Measurements from ENCODE around the gene CACNA1C. TPM values are rescaled to one million over a fixed set of nuclear protein-coding genes. Genes with fewer than 3 reads are reported as not detected.

CACNA1C gene
- total RNA-seq, 1 donor from 2014 or later: 0.02 TPM

DNA sequence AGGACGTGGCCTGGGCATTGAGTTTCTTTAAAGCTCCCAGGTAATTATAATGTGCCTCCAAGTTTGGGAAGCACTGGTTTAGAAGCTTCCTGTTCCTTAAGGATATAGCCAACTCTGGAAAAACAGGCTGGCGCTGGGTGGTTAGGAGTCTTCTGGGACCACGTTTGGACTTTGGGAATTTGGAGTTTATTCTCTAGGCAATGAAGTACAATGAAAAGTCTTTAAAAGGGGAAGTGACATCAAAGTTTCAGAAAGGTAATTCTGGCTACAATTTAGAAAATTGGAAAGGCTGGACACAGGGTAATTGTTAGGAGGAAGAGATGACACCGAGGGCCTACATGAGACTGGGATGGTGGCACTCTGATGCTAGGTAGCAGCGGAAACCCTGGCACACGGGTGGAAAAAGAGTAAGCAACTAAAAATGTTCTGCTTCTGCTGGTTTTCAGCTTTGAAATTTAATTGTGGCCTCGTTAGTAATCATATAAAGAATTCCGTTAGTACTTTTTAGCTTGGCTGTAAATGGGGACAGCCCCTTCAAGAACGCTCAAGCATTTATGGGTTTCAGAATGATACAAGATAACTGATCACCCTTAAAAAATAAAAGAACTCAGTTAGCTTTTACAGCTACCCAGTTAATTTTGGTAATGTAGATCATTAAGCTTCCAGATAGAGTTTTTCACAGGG lies 35.8 kb upstream of the CACNA1C start:
- ATAC-seq (ENCODE audit: low read depth) (no peak), DNase-seq (no peak)
- no peaks in the 10 kb centered on the region for H3K4me1 Mint-ChIP-seq
- ChIA-PET CTCF (no interaction called here), POLR2A (no interaction called here)
- TF ChIP-seq, protein P1, sequence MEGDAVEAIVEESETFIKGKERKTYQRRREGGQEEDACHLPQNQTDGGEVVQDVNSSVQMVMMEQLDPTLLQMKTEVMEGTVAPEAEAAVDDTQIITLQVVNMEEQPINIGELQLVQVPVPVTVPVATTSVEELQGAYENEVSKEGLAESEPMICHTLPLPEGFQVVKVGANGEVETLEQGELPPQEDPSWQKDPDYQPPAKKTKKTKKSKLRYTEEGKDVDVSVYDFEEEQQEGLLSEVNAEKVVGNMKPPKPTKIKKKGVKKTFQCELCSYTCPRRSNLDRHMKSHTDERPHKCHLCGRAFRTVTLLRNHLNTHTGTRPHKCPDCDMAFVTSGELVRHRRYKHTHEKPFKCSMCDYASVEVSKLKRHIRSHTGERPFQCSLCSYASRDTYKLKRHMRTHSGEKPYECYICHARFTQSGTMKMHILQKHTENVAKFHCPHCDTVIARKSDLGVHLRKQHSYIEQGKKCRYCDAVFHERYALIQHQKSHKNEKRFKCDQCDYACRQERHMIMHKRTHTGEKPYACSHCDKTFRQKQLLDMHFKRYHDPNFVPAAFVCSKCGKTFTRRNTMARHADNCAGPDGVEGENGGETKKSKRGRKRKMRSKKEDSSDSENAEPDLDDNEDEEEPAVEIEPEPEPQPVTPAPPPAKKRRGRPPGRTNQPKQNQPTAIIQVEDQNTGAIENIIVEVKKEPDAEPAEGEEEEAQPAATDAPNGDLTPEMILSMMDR (IDR thresholded peaks at IDR 0.05): no peak
- H3K27ac Mint-ChIP-seq: no peak overlapping the region
- intact Hi-C loops (cut with micrococcal nuclease): no loop called here
- no peak overlapping the region for H3K4me3 Mint-ChIP-seq
- no peaks in the 10 kb centered on the region for H3K9me3 Mint-ChIP-seq
- H3K36me3 Mint-ChIP-seq (ENCODE audit: low read depth): no peaks in the 10 kb centered on the region
- H3K27me3 Mint-ChIP-seq: peaks cover 8% of the 10 kb centered on the region

DNA sequence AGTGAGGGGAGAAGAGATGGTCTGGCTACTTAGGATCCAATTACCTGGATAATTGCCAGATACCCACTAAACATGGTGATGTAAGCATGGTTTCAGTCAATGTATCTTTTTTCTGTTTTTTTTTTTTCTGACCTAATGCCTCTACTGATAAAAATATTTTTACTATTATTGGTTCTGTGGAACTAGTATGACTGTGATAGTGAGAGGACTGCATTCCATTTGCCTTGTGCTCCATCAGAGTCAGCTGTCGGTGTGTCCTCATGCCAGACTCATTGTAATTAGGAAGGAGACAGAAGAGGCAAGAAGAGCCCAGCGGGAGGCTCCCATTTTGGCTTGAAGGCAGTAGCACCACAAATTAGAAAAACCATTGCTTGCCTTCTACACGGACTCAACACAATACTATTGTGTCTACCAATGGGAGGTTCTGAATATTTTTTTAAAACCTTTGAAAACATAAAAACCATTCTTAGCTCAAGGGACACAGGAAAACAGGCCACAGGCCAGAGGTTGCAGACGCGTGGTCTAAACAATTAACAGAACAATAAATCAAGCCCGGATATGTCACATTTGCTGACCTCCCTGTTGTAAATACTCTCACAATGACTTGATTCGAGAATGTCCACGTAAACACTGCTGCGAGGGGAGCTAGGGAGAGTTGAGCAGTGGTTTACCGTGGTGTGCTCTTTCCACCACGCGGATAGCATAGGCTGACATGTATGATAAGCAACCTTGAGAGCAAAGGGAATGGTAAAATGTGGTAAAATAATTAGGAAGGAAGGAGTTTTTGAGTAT lies 35.0 kb upstream of the CACNA1C start:
- intact Hi-C loops (cut with micrococcal nuclease): no loop called here
- H3K27me3 Mint-ChIP-seq: peaks cover 8% of the 10 kb centered on the region
- DNase-seq (no peak), ATAC-seq (ENCODE audit: low read depth) (no peak)
- no peak overlapping the region for H3K4me3 Mint-ChIP-seq
- H3K4me1 Mint-ChIP-seq: no peaks in the 10 kb centered on the region
- no peaks in the 10 kb centered on the region for H3K9me3 Mint-ChIP-seq
- ChIA-PET CTCF (no interaction called here), POLR2A (no interaction called here)
- TF ChIP-seq, protein P1 (IDR thresholded peaks at IDR 0.05): no peak
- H3K27ac Mint-ChIP-seq: no peak overlapping the region
- H3K36me3 Mint-ChIP-seq (ENCODE audit: low read depth): no peaks in the 10 kb centered on the region

DNA sequence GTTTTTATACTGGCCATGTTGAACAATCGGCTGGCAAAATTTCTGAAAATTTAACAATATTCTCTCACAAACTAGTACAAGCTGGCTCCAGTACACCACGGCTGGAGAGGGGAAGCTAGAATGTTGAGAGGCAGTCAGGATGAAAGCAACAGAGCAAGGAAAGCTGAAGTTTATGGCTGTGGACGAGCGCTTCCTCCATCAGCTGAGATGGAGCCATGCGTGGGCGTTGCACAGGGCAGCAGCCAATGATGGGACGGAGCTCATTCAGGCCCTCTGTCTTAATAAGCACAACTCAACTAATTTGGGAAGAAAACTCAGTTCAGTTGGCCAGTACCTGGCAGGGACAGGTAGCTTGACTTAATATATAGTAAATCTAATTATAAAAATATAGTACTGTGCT lies 34.4 kb upstream of the CACNA1C start:
- Mint-ChIP-seq H3K27ac (no peak overlapping the region), H3K27me3 (peaks cover 10% of the 10 kb centered on the region), H3K4me3 (no peak overlapping the region), H3K4me1 (no peaks in the 10 kb centered on the region), H3K9me3 (no peaks in the 10 kb centered on the region), H3K36me3 (ENCODE audit: low read depth) (no peaks in the 10 kb centered on the region)
- POLR2A ChIA-PET: no interaction called here
- TF ChIP-seq, protein P1 (IDR thresholded peaks at IDR 0.05): no peak
- DNase-seq (no peak), ATAC-seq (ENCODE audit: low read depth) (no peak)
- CTCF ChIA-PET: no interaction called here
- intact Hi-C loops (cut with micrococcal nuclease): no loop called here

DNA sequence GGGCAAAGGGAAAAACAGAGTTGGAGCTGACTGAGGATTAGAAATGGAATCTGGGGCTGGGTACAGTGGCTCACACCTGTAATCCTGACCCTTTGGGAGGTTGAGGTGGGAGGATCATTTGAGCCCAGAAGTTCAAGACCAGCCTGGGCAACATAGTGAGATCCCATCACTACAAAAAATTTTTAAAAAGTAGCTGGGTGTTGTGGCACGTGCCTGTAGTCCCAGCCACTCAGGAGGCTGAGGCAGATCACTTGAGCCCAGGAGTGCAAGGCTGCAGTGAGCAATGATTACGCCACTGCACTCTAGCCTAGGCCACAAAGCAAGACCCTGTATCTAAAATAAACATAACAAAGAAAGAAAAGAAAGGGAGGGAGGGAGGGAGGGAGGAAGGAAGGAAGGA lies 33.7 kb upstream of the CACNA1C start:
- Mint-ChIP-seq H3K27me3 (peaks cover 10% of the 10 kb centered on the region), H3K9me3 (peaks cover under 1% of the 10 kb centered on the region), H3K4me1 (no peaks in the 10 kb centered on the region), H3K4me3 (no peak overlapping the region), H3K27ac (no peak overlapping the region), H3K36me3 (ENCODE audit: low read depth) (no peaks in the 10 kb centered on the region)
- intact Hi-C loops (cut with micrococcal nuclease): no loop called here
- ChIA-PET POLR2A (no interaction called here), CTCF (no interaction called here)
- DNase-seq (no peak), ATAC-seq (ENCODE audit: low read depth) (no peak)
- TF ChIP-seq, protein P1 (IDR thresholded peaks at IDR 0.05): no peak

DNA sequence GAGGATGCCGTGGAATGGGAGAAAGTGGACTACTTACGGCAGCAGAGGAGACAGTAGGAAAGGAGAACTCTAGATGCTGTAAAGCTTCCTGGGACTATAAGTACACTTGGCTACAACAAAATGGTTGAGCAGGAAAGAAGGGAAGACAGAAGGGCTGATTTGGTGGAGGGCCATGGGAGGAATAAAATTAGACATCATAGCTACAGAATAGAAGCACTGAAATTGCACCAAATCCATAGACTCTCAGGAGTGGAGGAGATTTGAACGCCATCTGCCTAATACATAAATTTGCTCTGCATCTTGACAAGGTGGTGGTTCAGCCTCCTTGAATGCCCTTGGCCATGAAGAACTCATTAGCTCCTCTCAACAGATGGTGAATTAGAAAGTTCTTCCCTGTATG lies 32.3 kb upstream of the CACNA1C start:
- TF ChIP-seq, protein P1 (IDR thresholded peaks at IDR 0.05): no peak
- Mint-ChIP-seq H3K9me3 (peaks cover 3% of the 10 kb centered on the region), H3K27ac (no peak overlapping the region), H3K36me3 (ENCODE audit: low read depth) (no peaks in the 10 kb centered on the region), H3K4me3 (no peak overlapping the region), H3K4me1 (no peaks in the 10 kb centered on the region), H3K27me3 (peaks cover 10% of the 10 kb centered on the region)
- intact Hi-C loops (cut with micrococcal nuclease): no loop called here
- ChIA-PET POLR2A (no interaction called here), CTCF (no interaction called here)
- DNase-seq (no peak), ATAC-seq (ENCODE audit: low read depth) (no peak)

All from activated B cell treated with CpG ODN at 0.5 μM for 24 hours (primary cell).